IPS-20b (cell line): Measurements from ENCODE around the gene MCRIP1.

Experiments
- H3K27ac ChIP-seq: one replicate; pipeline ENCODE4 v1.5.1; 2013; ENCODE audit warnings: low read length
- H3K27me3 ChIP-seq: 2 replicates; pipeline ENCODE4 v1.6.1; 2013; ENCODE audit warnings: mild to moderate bottlenecking, low read length, inconsistent platforms; ENCODE audit not compliant: insufficient read depth
- H3K36me3 ChIP-seq: 2 replicates; pipeline ENCODE4 v1.6.1; 2013; ENCODE audit warnings: low read depth, mild to moderate bottlenecking, inconsistent platforms, low read length, moderate library complexity; ENCODE audit not compliant: insufficient read depth
- H3K4me1 ChIP-seq: 2 replicates; pipeline ENCODE4 v1.6.1; 2013; ENCODE audit warnings: mild to moderate bottlenecking, control low read depth, inconsistent platforms, low read length, moderate library complexity; ENCODE audit not compliant: insufficient read depth
- H3K4me3 ChIP-seq: 2 replicates; pipeline ENCODE4 v1.5.1; 2013; ENCODE audit warnings: mild to moderate bottlenecking, low read length, inconsistent platforms
- H3K9ac ChIP-seq: 2 replicates; pipeline ENCODE4 v1.6.1; 2013; ENCODE audit warnings: low read depth, mild to moderate bottlenecking, inconsistent platforms, low read length, moderate library complexity
- H3K9me3 ChIP-seq: 2 replicates; pipeline ENCODE4 v1.6.1; 2013; ENCODE audit warnings: mild to moderate bottlenecking, low read depth, low read length, inconsistent platforms; ENCODE audit not compliant: insufficient read depth

The MCRIP1 gene

DNA sequence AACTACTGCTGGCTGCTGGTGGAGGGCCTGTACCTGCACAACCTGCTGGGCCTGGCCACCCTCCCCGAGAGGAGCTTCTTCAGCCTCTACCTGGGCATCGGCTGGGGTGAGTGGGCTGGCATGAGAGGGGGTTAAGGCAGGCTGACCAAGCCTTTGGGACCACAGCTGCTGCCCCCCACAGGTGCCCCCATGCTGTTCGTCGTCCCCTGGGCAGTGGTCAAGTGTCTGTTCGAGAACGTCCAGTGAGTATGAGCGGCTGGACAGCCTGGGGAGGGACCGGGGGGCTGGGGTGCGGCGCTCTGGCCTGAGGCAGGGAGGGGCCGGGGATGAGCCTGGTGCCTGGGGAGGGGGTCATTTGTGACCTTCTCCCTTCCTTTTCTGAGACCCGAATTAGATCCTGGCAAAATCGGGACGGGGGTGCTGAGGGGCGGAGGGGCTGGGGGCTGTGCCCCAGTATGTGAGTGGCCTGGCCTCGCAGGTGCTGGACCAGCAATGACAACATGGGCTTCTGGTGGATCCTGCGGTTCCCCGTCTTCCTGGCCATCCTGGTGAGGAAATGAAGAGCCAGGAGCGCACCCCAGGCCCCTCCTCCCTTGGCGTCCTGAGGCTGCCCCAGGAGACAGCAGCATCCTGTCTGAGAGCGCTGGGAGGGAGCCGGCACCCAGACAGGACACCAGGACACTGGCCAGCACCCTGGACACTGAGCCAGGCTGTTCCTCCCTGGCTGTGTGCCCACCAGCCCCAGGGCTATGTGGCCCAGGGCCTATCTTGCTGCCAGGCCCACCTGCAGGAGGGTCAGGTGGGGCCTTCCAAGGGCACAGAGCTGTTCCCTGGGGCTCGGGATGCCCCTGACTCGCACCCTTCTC is 21.2 kb downstream of the MCRIP1 start:
- peaks cover 21% of the 10 kb centered on the region for H3K27me3 ChIP-seq

GRCh38 chr17:81810892-81811704 is 22.0 kb downstream of the MCRIP1 start:
- no peak overlapping the region for H3K4me3 ChIP-seq
- no peaks in the 10 kb centered on the region for H3K36me3 ChIP-seq
- no peak overlapping the region for H3K27ac ChIP-seq
- no peaks in the 10 kb centered on the region for H3K4me1 ChIP-seq
- H3K9me3 ChIP-seq, result no peaks in the 10 kb centered on the region
- no peak overlapping the region for H3K9ac ChIP-seq
- H3K27me3 ChIP-seq, result peaks cover 29% of the 10 kb centered on the region

More for the DNA sequence above, 21.2 kb downstream of the MCRIP1 start:
- no peaks in the 10 kb centered on the region for H3K9me3 ChIP-seq
- H3K4me1 ChIP-seq, result no peaks in the 10 kb centered on the region
- H3K36me3 ChIP-seq, result no peaks in the 10 kb centered on the region
- H3K27ac ChIP-seq, result no peak overlapping the region
- H3K4me3 ChIP-seq, result no peak overlapping the region
- H3K9ac ChIP-seq, result no peak overlapping the region

DNA sequence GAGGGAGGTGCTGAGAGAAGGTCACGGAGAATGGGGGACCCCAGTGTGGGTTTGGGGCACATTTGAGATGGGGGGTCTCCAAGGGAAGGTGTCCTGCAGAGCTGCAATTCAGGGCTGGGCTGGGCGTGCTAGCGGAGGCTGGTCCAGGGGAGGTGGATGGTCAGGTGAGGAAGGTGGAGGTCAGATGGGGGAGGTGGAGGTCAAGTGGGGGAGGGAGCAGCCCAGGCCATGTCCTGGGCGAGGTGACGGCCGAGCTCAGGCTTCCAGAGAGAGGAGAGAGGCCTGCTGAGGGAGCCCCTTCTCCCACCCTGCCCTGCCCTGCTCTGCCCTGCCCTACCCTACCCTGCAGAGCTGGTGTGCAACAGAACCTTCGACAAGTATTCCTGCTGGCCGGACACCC is 22.6 kb downstream of the MCRIP1 start:
- Histone ChIP-seq H3K27me3 (peaks cover 36% of the 10 kb centered on the region), H3K9me3 (no peaks in the 10 kb centered on the region), H3K4me1 (no peaks in the 10 kb centered on the region), H3K27ac (no peak overlapping the region), H3K9ac (no peak overlapping the region), H3K4me3 (no peak overlapping the region), H3K36me3 (no peaks in the 10 kb centered on the region)

DNA sequence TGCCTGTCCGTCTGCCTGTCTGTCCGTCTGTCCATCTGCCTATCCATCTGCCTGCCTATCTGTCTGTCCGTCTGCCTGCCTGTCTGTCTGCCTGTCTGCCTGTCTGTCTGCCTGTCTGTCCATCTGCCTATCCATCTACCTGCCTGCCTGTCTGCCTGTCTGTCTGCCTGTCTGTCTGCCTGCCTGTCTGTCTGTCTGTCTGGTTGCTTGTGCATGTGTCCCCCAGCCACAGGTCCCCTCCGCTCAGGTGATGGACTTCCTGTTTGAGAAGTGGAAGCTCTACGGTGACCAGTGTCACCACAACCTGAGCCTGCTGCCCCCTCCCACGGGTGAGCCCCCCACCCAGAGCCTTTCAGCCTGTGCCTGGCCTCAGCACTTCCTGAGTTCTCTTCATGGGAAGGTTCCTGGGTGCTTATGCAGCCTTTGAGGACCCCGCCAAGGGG is 23.5 kb downstream of the MCRIP1 start:
- Histone ChIP-seq H3K36me3 (no peaks in the 10 kb centered on the region), H3K4me3 (no peak overlapping the region), H3K27ac (no peak overlapping the region), H3K27me3 (peaks cover 45% of the 10 kb centered on the region), H3K9ac (no peak overlapping the region), H3K4me1 (no peaks in the 10 kb centered on the region), H3K9me3 (no peaks in the 10 kb centered on the region)

GRCh38 chr17:81808778-81809555 is 24.1 kb downstream of the MCRIP1 start:
- no peaks in the 10 kb centered on the region for H3K9me3 ChIP-seq
- no peaks in the 10 kb centered on the region for H3K36me3 ChIP-seq
- no peaks in the 10 kb centered on the region for H3K4me1 ChIP-seq
- no peak overlapping the region for H3K9ac ChIP-seq
- peaks cover 51% of the 10 kb centered on the region for H3K27me3 ChIP-seq
- H3K27ac ChIP-seq, result no peak overlapping the region
- no peak overlapping the region for H3K4me3 ChIP-seq

- no peaks in the 10 kb centered on the region for H3K36me3 ChIP-seq
- no peaks in the 10 kb centered on the region for H3K9me3 ChIP-seq
- no peaks in the 10 kb centered on the region for H3K4me1 ChIP-seq
- H3K27ac ChIP-seq, result no peak overlapping the region
- no peak overlapping the region for H3K4me3 ChIP-seq
- H3K9ac ChIP-seq, result no peak overlapping the region
- H3K27me3 ChIP-seq, result peaks cover 62% of the 10 kb centered on the region
Measured at GRCh38 chr17:81807839-81808238, 25.3 kb downstream of the MCRIP1 start.

GRCh38 chr17:81807210-81807719 is 25.8 kb downstream of the MCRIP1 start:
- Histone ChIP-seq H3K4me1 (no peaks in the 10 kb centered on the region), H3K27ac (no peak overlapping the region), H3K27me3 (peaks cover 68% of the 10 kb centered on the region), H3K9me3 (no peaks in the 10 kb centered on the region), H3K36me3 (no peaks in the 10 kb centered on the region), H3K9ac (no peak overlapping the region), H3K4me3 (no peak overlapping the region)

GRCh38 chr17:81806461-81807209 is 26.5 kb downstream of the MCRIP1 start:
- no peak overlapping the region for H3K27ac ChIP-seq
- no peaks in the 10 kb centered on the region for H3K36me3 ChIP-seq
- H3K4me3 ChIP-seq, result no peak overlapping the region
- no peaks in the 10 kb centered on the region for H3K4me1 ChIP-seq
- H3K9ac ChIP-seq, result no peak overlapping the region
- no peaks in the 10 kb centered on the region for H3K9me3 ChIP-seq
- peaks cover 74% of the 10 kb centered on the region for H3K27me3 ChIP-seq

GRCh38 chr17:81805707-81806460 is 27.2 kb downstream of the MCRIP1 start:
- Histone ChIP-seq H3K9ac (no peak overlapping the region), H3K27ac (no peak overlapping the region), H3K9me3 (no peaks in the 10 kb centered on the region), H3K27me3 (peaks cover 82% of the 10 kb centered on the region), H3K4me3 (no peak overlapping the region), H3K36me3 (no peaks in the 10 kb centered on the region), H3K4me1 (no peaks in the 10 kb centered on the region)

- no peaks in the 10 kb centered on the region for H3K36me3 ChIP-seq
- H3K4me1 ChIP-seq, result no peaks in the 10 kb centered on the region
- no peak overlapping the region for H3K27ac ChIP-seq
- peaks cover 92% of the 10 kb centered on the region for H3K27me3 ChIP-seq
- no peak overlapping the region for H3K9ac ChIP-seq
- peak overlapping the region; percentile 26; the same call in 1 of the 2 replicates for H3K4me3 ChIP-seq
- no peaks in the 10 kb centered on the region for H3K9me3 ChIP-seq
Measured at GRCh38 chr17:81804559-81805399, 28.3 kb downstream of the MCRIP1 start.
